HG02852 (cell line): ENCODE measurements around the gene PBX3.

Experiments
- ATAC-seq: cut with Tn5 transposase; IDR thresholded peaks from one replicate; pipeline ENCODE4 v1.9.1; 2021; ENCODE audit warnings: mild to moderate bottlenecking, moderate library complexity; ENCODE audit not compliant: unreplicated experiment

Gene PBX3

GRCh38 chr9:125990186-125990792 is 243.1 kb downstream of the PBX3 start:
- ATAC-seq: no peak

- ATAC-seq: no peak
These were observed 243.6 kb downstream of the PBX3 start for GRCh38 chr9:125990793-125991220.

- ATAC-seq: no peak
These were observed 244.8 kb downstream of the PBX3 start for GRCh38 chr9:125991886-125992529.

- ATAC-seq: no peak
These were observed 245.4 kb downstream of the PBX3 start for GRCh38 chr9:125992557-125992956.

- ATAC-seq: no peak
These were observed 246.3 kb downstream of the PBX3 start for GRCh38 chr9:125993466-125993865.

- ATAC-seq: no peak
These were observed 247.1 kb downstream of the PBX3 start for GRCh38 chr9:125994066-125994943.

- no peak for ATAC-seq
These were observed 247.8 kb downstream of the PBX3 start for GRCh38 chr9:125995006-125995405.

- no peak for ATAC-seq
These were observed 248.5 kb downstream of the PBX3 start for GRCh38 chr9:125995706-125996105.

- ATAC-seq: no peak
These were observed 249.6 kb downstream of the PBX3 start for GRCh38 chr9:125996791-125997190.

- no peak for ATAC-seq
These were observed 250.1 kb downstream of the PBX3 start for GRCh38 chr9:125997196-125997823.

GRCh38 chr9:125998837-125999503 is 251.8 kb downstream of the PBX3 start:
- no peak for ATAC-seq

GRCh38 chr9:125999504-125999881 is 252.3 kb downstream of the PBX3 start:
- no peak for ATAC-seq

- ATAC-seq: no peak
These were observed 253.1 kb downstream of the PBX3 start for GRCh38 chr9:126000256-126000655.

- ATAC-seq: no peak
These were observed 253.8 kb downstream of the PBX3 start for GRCh38 chr9:126000731-126001580.

- no peak for ATAC-seq
These were observed 254.5 kb downstream of the PBX3 start for GRCh38 chr9:126001581-126002225.

- no peak for ATAC-seq
These were observed 255.5 kb downstream of the PBX3 start for GRCh38 chr9:126002476-126003350.

- no peak for ATAC-seq
These were observed 261.9 kb downstream of the PBX3 start for GRCh38 chr9:126009047-126009446.

GRCh38 chr9:126014726-126015125 is 267.6 kb downstream of the PBX3 start:
- no peak for ATAC-seq
